HG03575 (cell line): ENCODE data around the gene SUV39H1.

ENCODE experiments used
- ATAC-seq: cut with Tn5 transposase; IDR thresholded peaks from one replicate; pipeline ENCODE4 v1.9.1; 2021; ENCODE audit not compliant: unreplicated experiment, insufficient number of reproducible peaks, low FRiP score; ENCODE audit errors: extremely low read depth

The SUV39H1 gene

GRCh38 chrX:48709522-48710112, 13.1 kb downstream of the SUV39H1 start:
- ATAC-seq: no peak

DNA sequence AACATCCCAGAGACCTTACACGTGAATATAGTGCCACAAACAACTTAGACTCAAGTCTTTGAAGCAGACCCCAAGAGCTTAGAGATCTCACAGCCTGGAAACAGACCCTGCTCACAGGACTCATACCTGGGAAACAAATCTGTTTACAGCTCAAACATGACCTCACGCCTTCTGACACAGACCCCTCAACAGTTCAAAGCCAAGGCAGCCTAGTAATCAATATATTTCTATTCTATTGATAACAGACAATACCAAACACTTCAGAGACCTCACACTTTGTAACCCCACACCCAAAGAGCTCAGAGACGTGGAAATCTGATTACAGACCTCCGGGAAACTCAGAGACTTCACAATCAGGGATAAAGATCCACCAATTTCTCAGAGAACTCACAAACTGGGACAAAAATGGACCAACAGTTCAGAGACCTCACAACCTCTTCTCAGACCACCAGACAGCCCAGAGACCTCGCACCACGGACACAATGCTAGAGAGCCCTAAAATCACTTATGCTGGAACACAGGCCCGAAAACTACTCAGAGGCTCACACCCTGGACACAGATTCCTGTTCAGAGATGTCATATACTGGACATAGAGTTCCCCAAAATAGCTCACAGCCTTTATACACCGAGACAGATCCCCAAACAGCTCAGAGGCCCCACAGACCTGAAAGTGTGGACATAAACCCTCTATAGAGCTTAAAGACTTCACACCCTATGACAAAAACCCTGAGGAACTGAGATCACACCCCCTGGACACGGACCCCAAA, 14.8 kb downstream of the SUV39H1 start:
- ATAC-seq: no peak

DNA sequence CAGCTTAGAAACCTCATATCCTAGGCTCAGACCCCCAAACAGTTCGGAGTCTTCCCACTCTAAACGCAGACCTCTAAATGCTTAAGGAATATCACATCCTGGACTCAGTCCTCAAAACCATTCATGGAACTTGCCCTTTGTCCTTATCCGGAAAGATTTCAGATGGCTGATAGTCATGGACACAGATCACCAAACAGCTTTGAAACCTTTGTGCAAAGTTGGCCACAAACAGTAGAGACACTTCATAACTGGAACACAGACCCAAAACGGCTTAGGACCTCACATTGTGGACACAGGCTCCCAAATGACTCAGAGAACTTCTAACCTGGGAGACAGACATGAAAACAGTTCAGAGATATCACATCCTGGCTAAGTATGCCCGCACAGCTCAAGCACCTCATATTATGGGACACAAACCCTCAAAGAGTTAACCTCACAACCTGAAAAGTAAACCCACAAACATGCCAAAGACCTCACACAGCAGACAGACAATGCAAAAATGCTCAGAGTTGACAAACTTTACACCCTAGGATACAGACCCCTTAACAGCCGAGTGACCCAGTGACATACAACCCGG, 15.5 kb downstream of the SUV39H1 start:
- ATAC-seq: no peak

- ATAC-seq: no peak
Observed at GRCh38 chrX:48713847-48714246, 17.3 kb downstream of the SUV39H1 start.

GRCh38 chrX:48714573-48714972, 18.0 kb downstream of the SUV39H1 start:
- ATAC-seq: no peak

GRCh38 chrX:48715072-48715471, 18.5 kb downstream of the SUV39H1 start:
- ATAC-seq: no peak

GRCh38 chrX:48715876-48716502, 19.5 kb downstream of the SUV39H1 start:
- no peak for ATAC-seq

DNA sequence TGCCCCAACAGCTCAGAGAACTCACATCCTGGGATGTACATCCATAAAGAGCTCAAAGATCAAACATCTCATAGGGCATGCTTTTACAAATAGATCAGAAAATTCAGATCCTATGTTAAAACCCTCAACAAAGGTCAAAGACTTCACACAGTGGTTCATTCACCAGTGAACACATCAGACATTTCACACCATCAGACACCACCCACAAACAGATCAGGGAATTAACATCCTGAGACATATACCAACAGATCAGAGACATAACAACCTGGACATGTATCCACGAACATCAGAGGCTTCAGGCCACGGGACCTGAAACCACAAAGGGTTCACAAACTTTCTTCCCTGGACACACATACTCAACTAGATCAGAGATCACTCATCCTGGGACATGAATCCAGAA, 23.4 kb downstream of the SUV39H1 start:
- ATAC-seq: no peak

DNA sequence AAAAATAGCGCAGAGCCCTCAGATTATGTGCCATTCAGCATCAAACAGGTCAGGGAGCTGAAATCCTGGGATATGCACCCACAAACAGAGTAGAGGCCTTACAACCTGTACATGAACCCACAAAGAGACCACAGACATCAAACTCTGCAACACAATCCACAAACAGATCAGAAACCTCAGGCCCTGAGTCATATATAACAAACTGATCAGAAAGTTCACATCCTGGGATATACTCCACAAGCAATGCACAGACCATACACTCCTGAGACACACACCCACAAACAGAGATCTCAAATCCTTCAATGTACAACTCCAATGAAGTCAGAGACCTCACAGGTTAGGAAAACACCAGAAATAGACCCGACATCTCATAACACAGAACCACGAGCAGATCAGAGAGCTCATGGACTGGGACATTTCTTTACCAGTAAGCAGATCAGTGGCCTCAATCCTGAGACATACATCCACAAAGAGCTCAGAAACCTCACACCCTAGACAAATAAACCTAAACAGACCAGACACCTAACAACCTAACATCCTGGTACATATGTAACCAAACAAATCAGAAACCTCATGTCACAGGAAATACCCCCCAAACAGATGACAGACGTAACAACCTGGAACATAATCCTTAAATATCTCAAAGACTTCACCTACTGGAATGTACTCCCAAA, 24.2 kb downstream of the SUV39H1 start:
- no peak for ATAC-seq

GRCh38 chrX:48721916-48722315, 25.4 kb downstream of the SUV39H1 start:
- no peak for ATAC-seq

- no peak for ATAC-seq
Observed at GRCh38 chrX:48726596-48726995, 30.1 kb downstream of the SUV39H1 start.

GRCh38 chrX:48728653-48729052, 32.1 kb downstream of the SUV39H1 start:
- ATAC-seq: no peak

GRCh38 chrX:48736303-48736702, 39.8 kb downstream of the SUV39H1 start:
- no peak for ATAC-seq

DNA sequence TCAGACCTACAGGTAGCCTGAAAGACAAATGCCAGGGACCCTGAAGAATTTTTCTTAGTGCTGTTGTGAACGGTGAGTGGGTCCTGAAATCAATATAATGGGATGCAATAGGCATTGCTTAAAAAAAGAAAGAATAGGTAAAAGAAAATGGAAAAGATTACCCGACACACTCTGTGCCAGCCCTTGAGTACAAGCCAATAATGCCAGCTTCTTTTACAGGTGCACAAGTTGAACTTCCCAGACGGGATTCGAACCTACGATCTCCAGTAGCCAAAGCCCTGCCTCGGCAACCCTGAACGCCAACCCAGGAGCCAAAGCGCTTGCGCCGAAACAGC, 40.3 kb downstream of the SUV39H1 start:
- no peak for ATAC-seq

DNA sequence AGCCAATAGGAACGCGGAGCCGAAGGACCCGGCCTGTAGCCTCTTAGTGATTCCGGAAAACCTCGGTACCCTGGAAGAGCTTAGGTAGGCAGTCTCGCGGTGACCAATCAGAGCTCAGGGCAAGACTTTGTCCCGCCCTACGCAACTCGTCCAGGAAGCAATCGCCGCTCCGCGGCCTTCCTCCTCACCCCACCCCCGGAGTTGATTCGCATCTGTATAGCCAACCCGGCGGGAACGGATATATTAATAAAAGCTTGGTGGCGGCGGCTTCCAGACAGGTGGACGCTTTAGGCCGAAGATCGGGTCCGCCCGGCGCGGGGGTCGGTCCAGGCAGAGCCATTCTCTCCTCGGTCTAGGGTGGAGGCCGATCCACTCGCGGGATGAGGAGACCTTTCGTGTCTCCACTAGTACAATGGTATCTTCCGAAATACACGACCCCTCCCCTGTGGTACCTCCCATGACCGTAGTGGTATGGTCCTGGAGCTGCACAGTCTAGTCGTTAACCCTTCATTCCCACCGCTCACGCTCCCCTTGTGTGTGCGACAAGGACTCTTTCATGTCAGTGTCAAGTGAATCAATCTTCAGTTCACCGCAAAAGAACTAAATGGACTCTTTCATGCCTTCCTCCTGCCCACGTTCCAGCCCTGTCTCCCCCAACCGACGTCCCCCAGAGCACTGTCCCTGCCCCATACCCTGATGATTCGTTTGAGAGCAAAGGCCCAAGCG, 40.8 kb downstream of the SUV39H1 start:
- no peak for ATAC-seq

DNA sequence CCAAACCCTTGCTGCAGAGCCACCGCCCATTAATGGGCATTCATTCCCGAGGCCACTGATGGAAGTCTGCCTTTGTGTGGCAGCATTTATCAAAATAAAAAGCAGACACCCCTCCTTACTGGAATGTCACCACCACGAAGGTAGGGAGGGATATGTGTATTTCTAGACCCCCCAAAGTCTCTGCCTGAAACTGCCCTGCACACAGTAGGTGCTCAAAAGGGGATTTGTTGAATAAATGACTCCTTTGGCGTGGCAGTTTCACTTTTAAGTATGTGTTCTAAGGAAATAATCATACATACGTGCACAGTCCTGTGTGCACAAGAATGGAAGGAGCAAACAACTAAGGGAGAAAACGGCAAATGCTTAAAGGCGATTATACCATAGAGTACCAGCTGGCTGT, 41.4 kb downstream of the SUV39H1 start:
- no peak for ATAC-seq

DNA sequence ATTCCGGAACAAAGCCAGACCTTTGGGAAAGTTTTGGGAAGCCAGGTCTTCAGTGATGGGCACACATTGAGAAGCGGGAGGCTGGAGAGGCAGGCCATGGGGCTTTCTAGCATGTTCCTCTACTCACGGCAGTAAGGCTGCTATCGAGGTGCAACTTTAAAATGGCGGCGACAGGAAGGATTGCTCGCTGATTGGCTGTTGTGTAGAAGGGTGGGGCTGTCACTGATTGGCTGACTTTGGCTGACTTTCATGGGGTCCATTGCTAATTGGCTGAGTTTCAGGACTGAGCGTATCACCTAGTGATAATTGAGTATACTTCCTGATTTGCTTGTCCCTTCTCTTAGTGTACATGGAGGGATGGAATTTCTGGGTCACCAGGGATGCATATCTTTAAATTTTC, 45.3 kb downstream of the SUV39H1 start:
- ATAC-seq: no peak

- no peak for ATAC-seq
Observed at GRCh38 chrX:48745222-48745621, 48.7 kb downstream of the SUV39H1 start.

DNA sequence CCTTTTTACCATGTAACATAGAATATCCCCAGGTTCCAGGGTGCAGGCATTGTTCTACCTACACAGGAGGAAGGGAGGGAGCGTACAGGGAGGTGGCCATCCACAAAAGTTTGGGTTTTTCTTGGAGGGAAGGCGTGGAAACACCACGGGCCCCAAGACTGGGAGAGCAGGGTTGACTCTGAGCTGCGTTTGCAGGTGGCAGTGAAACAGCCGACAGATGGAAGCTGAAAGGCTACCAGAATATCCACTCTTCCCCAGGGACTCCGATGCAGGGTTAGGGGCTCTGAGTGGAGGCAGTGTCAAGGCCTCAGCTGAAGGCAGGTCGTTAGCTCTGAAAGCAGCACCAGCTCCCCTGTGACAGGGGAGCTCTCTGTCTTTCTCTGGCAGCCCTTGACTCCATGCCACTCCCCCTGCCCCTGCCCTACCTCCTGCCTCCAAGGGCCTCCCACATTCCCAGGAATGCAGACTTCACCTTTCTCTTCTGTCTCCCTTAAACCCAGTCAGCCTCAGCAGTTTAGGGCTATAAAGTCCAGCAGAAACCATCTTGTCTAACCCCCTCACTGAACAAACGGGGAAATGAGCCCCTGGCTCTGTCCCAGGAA, 51.0 kb downstream of the SUV39H1 start:
- no peak for ATAC-seq
